ENCODE measurements around the gene OR8D1.
A peak's percentile ranks its signal among the peaks of the same experiment; 100 is the strongest.
"Not testable (repeated sequence)": the region's sequence is repeated elsewhere in the genome, so short reads cannot be mapped to it uniquely, and the experiment has no call there.

Gene OR8D1

GRCh38 chr11:124285610-124286344 lies 28.0 kb downstream of the OR8D1 start:
- DNase-seq: peak; percentile 80

- DNase-seq: no peak
These were observed 35.5 kb downstream of the OR8D1 start for GRCh38 chr11:124278261-124278660.

- no peak for DNase-seq
These were observed 35.9 kb downstream of the OR8D1 start for GRCh38 chr11:124277804-124278203.

GRCh38 chr11:124277207-124277606 lies 36.5 kb downstream of the OR8D1 start:
- DNase-seq: no peak

GRCh38 chr11:124276081-124276480 lies 37.7 kb downstream of the OR8D1 start:
- DNase-seq: peak; percentile 13

GRCh38 chr11:124274000-124274399 lies 39.7 kb downstream of the OR8D1 start:
- no peak for DNase-seq

GRCh38 chr11:124270886-124271285 lies 42.9 kb downstream of the OR8D1 start:
- DNase-seq: not testable (repeated sequence)

- not testable (repeated sequence) for DNase-seq
These were observed 48.7 kb downstream of the OR8D1 start for GRCh38 chr11:124265041-124265440.

GRCh38 chr11:124256076-124256475 lies 57.7 kb downstream of the OR8D1 start, which contains the start of gene OR8G5:
Gene OR8G5, plus strand, starts transcription at chr11:124256376. Its CDS starts 8,556 bp downstream, at chr11:124264932.
- DNase-seq: no peak
